Tibial nerve (tissue), 4 donors: ENCODE data around the gene EOGT. TPM values are rescaled to one million over a fixed set of nuclear protein-coding genes. Genes with fewer than 3 reads are reported as not detected.

ENCODE experiments used
- DNase-seq, 2 donors: peaks; one replicate each; pipeline ENCODE4 v3.0.0-alpha.2; 2019; ENCODE audit warnings: low spot score in 2 of 2
- H3K27ac ChIP-seq, 4 donors: fragments of 200-600 bp; sonication (generic) in 3 of 4; one replicate each; pipeline ENCODE4 v1.5.1; 2017 to 2019; ENCODE audit warnings: mild to moderate bottlenecking in 1 of 4
- H3K27me3 ChIP-seq, 2 donors: fragments of 200-600 bp; sonication (generic) in 1 of 2; one replicate each; pipeline versions ENCODE4 v1.5.1 to v1.6.0; 2017 to 2019
- H3K36me3 ChIP-seq, 3 donors: fragments of 200-600 bp; sonication (generic); one replicate each; pipeline ENCODE4 v1.5.1; 2018 to 2019
- H3K4me1 ChIP-seq, 4 donors: fragments of 200-600 bp; sonication (generic) in 3 of 4; one replicate each; pipeline ENCODE4 v1.5.1; 2017 to 2019
- H3K4me3 ChIP-seq, 4 donors: fragments of 200-600 bp; sonication (generic) in 3 of 4; one replicate each; pipeline ENCODE4 v1.5.1; 2017 to 2019; ENCODE audit warnings: mild to moderate bottlenecking in 1 of 4, moderate library complexity in 1 of 4
- H3K9me3 ChIP-seq, 4 donors: fragments of 200-600 bp; sonication (generic) in 3 of 4; one replicate each; pipeline ENCODE4 v1.5.1; 2017 to 2019
- EP300 ChIP-seq, 2 donors: sonication (generic); formaldehyde crosslinking; IDR thresholded peaks; one replicate each; pipeline ENCODE4 v1.6.1; 2017; ENCODE audit warnings: antibody characterized with exemption in 2 of 2, mild to moderate bottlenecking in 1 of 2
- POLR2A ChIP-seq, 2 donors: fragments of 450-650 bp; IDR thresholded peaks; one replicate each; pipeline ENCODE4 v1.6.1; 2017; ENCODE audit warnings: antibody characterized with exemption in 2 of 2, mild to moderate bottlenecking in 2 of 2, moderate library complexity in 2 of 2
- WGBS, 2 donors: methylation state at CpG; one replicate each; pipeline ENCODE4 v1.1.5; 2018; 5-methylcytosine and 5-hydroxymethylcytosine counted together
- total RNA-seq, 4 donors: library from RNA; depleted of rRNA; stranded (reverse); fragments of >200 nt; gene quantifications; one replicate each; pipeline ENCODE4 v1.1.0, GENCODE V29; 2016
- TF ChIP-seq, protein P1 (sequence below), 5 experiments: fragments of 200-600 bp in 3 of 5; fragments of 450-650 bp in 2 of 5; sonication (generic) in 3 of 5; IDR thresholded peaks; one replicate each; pipeline ENCODE4 v1.5.1; 2016 to 2019; ENCODE audit warnings: antibody characterized with exemption in 5 of 5, mild to moderate bottlenecking in 3 of 5, moderate library complexity in 2 of 5

Gene EOGT
- total RNA-seq, 4 donors from 2014 or later, result 27.2 to 55.9 (median 37.1) TPM

DNA sequence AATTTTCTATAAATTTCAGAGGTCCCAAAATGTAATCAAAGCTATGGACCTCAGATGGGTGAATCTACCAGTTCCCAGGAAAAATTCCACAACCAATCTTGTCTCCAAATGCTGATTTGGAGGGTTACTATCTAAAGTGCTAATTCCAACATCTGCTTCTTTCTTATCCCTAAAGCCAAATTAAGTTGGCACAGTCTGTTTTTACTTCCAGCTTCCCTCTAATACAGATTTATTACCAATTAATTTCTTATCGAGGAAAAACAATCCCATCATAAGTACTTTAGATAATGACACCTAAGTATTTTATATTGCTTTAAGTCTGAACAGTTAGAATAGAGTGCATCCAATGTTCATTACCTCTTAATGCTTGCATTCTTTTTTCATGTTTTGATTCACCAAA is 68.3 kb downstream of the EOGT start:
- Histone ChIP-seq H3K27ac (no peak overlapping the region), H3K4me1 (no peaks in the 10 kb centered on the region), H3K36me3 (no peaks in the 10 kb centered on the region), H3K27me3 (no peaks in the 10 kb centered on the region), H3K9me3 (no peaks in the 10 kb centered on the region), H3K4me3 (no peak overlapping the region)
- TF ChIP-seq EP300 (IDR thresholded peaks at IDR 0.05) (no peak), POLR2A (IDR thresholded peaks at IDR 0.05) (no peak)
- TF ChIP-seq, protein P1, sequence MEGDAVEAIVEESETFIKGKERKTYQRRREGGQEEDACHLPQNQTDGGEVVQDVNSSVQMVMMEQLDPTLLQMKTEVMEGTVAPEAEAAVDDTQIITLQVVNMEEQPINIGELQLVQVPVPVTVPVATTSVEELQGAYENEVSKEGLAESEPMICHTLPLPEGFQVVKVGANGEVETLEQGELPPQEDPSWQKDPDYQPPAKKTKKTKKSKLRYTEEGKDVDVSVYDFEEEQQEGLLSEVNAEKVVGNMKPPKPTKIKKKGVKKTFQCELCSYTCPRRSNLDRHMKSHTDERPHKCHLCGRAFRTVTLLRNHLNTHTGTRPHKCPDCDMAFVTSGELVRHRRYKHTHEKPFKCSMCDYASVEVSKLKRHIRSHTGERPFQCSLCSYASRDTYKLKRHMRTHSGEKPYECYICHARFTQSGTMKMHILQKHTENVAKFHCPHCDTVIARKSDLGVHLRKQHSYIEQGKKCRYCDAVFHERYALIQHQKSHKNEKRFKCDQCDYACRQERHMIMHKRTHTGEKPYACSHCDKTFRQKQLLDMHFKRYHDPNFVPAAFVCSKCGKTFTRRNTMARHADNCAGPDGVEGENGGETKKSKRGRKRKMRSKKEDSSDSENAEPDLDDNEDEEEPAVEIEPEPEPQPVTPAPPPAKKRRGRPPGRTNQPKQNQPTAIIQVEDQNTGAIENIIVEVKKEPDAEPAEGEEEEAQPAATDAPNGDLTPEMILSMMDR (IDR thresholded peaks at IDR 0.05), result no peak
- WGBS, 2 donors, result 81 to 90% methylated on average over 1 of the region's 1 CpG
- DNase-seq, result no peak

DNA sequence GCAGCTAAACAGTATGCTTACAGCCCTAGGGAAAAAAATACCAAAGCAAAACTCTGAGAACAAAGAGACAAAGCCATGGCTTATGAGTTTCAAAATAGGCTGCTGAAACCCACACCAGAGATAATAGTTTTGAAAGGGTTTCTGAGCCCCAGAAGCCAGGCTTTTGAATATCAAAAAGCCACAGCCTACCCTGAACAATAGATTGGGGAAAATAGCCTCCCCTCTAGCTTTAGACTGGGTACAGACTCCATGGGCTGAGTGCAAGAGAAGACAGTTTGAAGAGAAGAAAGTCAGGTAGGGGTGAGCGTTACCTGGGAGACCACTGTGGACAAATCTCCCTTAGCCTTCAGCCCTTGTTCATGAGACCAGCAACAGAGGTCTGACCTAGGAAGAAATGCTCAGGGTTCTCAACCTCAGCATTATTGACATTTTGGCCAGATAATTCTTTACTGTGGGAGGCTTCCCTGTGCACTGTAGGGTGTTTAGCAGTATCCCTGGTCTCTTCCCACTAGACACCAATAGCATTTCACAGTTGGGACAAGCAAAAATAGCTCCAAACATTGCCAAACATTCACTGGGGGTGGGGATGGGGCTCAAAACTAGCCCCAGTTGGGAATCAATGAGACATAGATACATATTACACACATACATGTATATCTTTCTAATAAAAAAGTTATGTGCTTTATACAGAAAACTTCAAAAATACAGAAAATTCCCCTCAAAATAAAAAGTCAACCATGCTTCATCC is 69.6 kb downstream of the EOGT start:
- H3K4me1 ChIP-seq, result no peaks in the 10 kb centered on the region
- TF ChIP-seq, protein P1 (IDR thresholded peaks at IDR 0.05), result no peak
- no peak for TF ChIP-seq EP300 (IDR thresholded peaks at IDR 0.05)
- TF ChIP-seq POLR2A (IDR thresholded peaks at IDR 0.05), result no peak
- no peaks in the 10 kb centered on the region for H3K27me3 ChIP-seq
- WGBS, 2 donors, result 82 to 100% methylated on average over 1 of the region's 1 CpG
- no peaks in the 10 kb centered on the region for H3K36me3 ChIP-seq
- no peak overlapping the region for H3K4me3 ChIP-seq
- no peak for DNase-seq
- H3K27ac ChIP-seq, result no peak overlapping the region
- no peaks in the 10 kb centered on the region for H3K9me3 ChIP-seq

DNA sequence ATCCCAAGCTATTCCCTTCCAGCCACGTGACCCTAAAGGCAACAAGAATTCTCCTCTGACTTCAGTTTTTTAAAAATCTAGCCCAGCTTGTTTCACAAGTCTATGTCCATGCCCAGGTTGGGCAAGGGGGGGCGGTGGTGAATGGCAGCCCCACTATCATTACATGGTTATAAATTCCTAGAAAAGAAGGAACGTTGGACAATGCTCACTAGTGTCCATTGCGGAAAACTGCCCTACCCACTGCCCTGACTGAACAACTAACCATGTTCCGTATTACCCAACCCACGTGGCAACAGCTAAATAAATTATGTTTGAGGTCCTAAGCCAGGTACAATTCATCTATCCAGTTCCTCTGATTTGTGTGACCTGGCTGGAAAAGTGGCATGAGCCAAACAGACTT is 72.4 kb downstream of the EOGT start:
- no peaks in the 10 kb centered on the region for H3K9me3 ChIP-seq
- no peak for DNase-seq
- no peaks in the 10 kb centered on the region for H3K27me3 ChIP-seq
- TF ChIP-seq POLR2A (IDR thresholded peaks at IDR 0.05), result no peak
- H3K36me3 ChIP-seq, result no peaks in the 10 kb centered on the region
- H3K4me3 ChIP-seq, result no peak overlapping the region
- H3K4me1 ChIP-seq, result no peaks in the 10 kb centered on the region
- WGBS, 2 donors, result 79 to 88% methylated on average over 6 of the region's 6 CpGs
- no peak overlapping the region for H3K27ac ChIP-seq

DNA sequence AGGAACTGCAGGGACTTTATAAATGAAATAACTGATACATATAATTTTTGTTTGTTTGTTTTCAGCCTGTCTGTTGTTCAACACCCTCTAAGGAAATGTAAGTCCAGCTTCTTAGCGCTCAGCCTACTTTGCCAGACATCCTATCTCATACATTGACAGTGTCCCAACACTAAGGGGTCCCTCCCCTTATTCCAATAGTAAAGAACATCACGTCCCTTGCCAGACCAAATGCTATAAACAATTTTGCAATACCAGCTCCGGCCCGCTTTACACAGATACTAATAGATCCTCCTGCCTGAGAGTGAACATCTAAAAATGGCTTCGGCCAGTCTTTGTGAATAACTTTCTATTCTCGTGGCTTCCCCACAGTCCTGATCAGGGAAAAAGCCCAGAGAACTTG is 76.6 kb downstream of the EOGT start:
- H3K4me1 ChIP-seq, result peaks cover 0 to 8% (median 0%) of the 10 kb centered on the region in 4 donors
- peaks cover 0 to 34% of the 10 kb centered on the region in 2 donors for H3K27me3 ChIP-seq
- H3K36me3 ChIP-seq, result no peaks in the 10 kb centered on the region
- H3K27ac ChIP-seq, result no peak overlapping the region
- no peak overlapping the region for H3K4me3 ChIP-seq
- TF ChIP-seq EP300 (IDR thresholded peaks at IDR 0.05) (no peak), POLR2A (IDR thresholded peaks at IDR 0.05) (no peak)
- TF ChIP-seq, protein P1 (IDR thresholded peaks at IDR 0.05), result no peak
- no peaks in the 10 kb centered on the region for H3K9me3 ChIP-seq
- DNase-seq, result no peak
- WGBS, 2 donors, result 73 to 77% methylated on average over 6 of the region's 6 CpGs

DNA sequence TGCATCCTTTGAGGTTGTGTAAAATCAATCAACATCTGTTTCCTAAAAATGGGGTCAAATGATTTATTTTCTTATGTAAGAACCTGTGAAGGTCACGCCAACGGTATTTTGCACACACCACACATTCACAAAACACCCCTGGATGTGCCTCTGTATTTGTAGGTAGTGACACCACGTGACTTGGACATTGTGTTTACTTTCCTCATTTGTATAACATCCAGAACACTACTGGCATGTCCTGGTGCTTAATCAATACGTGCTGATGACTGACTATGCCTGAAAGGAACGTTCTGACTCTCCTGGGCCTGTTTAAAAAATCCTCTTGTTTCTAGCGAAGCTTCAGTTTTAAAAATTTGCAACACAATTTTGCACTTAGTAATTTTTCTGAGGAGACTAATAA is 77.7 kb downstream of the EOGT start:
- TF ChIP-seq, protein P1 (IDR thresholded peaks at IDR 0.05), result no peak
- TF ChIP-seq EP300 (IDR thresholded peaks at IDR 0.05) (no peak), POLR2A (IDR thresholded peaks at IDR 0.05) (no peak)
- no peaks in the 10 kb centered on the region for H3K36me3 ChIP-seq
- peaks cover 0 to 16% (median 0%) of the 10 kb centered on the region in 4 donors for H3K4me1 ChIP-seq
- peaks cover 0 to 45% of the 10 kb centered on the region in 2 donors for H3K27me3 ChIP-seq
- 58 to 60% methylated on average over 6 of the region's 6 CpGs for WGBS, 2 donors
- DNase-seq, result no peak
- H3K27ac ChIP-seq, result no peak overlapping the region
- H3K4me3 ChIP-seq, result no peak overlapping the region
- no peaks in the 10 kb centered on the region for H3K9me3 ChIP-seq
